IMR-90 (cell line): ENCODE results near the gene CPN2.

Source experiments
- CEBPB ChIP-seq: IDR thresholded peaks from 2 replicates; pipeline ENCODE4 v1.6.1; 2012; ENCODE audit warnings: low read depth, low read length, improper control_type of control experiment
- CTCF ChIP-seq: conservative IDR thresholded peaks from 2 replicates; pipeline ENCODE4 v1.5.1; 2012; ENCODE audit warnings: mild to moderate bottlenecking, low read depth, low read length, improper control_type of control experiment
- MAFK ChIP-seq: IDR thresholded peaks from 2 replicates; pipeline ENCODE4 v1.6.1; 2012; ENCODE audit warnings: low read depth, low read length, improper control_type of control experiment
- POLR2A ChIP-seq: IDR thresholded peaks from 2 replicates; pipeline ENCODE4 v1.6.1; 2012; ENCODE audit warnings: mild to moderate bottlenecking, low read depth, low read length
- RAD21 ChIP-seq: IDR thresholded peaks from 2 replicates; pipeline ENCODE4 v1.6.1; 2012; ENCODE audit warnings: low read length, improper control_type of control experiment
- RCOR1 ChIP-seq: IDR thresholded peaks from 2 replicates; pipeline ENCODE4 v1.6.1; 2012; ENCODE audit warnings: mild to moderate bottlenecking, low read length, improper control_type of control experiment; ENCODE audit not compliant: insufficient replicate concordance
- USF2 ChIP-seq: fragments of 150-350 bp; IDR thresholded peaks from 2 replicates; pipeline ENCODE4 v1.6.1; 2017; ENCODE audit warnings: mild to moderate bottlenecking, antibody characterized with exemption, low read length, low read depth

- TF ChIP-seq USF2 (no peak), CTCF (no peak), POLR2A (no peak), RAD21 (no peak), RCOR1 (no peak), CEBPB (no peak), MAFK (no peak)
Measured at GRCh38 chr3:194360568-194360967, 9.4 kb upstream of the CPN2 start.
